GM19351 (cell line): ENCODE measurements around the gene DLX6.

ENCODE experiments used
- ATAC-seq: cut with Tn5 transposase; IDR thresholded peaks from one replicate; pipeline ENCODE4 v1.9.1; 2021; ENCODE audit warnings: mild to moderate bottlenecking, moderate library complexity; ENCODE audit not compliant: unreplicated experiment

DLX6 gene

DNA sequence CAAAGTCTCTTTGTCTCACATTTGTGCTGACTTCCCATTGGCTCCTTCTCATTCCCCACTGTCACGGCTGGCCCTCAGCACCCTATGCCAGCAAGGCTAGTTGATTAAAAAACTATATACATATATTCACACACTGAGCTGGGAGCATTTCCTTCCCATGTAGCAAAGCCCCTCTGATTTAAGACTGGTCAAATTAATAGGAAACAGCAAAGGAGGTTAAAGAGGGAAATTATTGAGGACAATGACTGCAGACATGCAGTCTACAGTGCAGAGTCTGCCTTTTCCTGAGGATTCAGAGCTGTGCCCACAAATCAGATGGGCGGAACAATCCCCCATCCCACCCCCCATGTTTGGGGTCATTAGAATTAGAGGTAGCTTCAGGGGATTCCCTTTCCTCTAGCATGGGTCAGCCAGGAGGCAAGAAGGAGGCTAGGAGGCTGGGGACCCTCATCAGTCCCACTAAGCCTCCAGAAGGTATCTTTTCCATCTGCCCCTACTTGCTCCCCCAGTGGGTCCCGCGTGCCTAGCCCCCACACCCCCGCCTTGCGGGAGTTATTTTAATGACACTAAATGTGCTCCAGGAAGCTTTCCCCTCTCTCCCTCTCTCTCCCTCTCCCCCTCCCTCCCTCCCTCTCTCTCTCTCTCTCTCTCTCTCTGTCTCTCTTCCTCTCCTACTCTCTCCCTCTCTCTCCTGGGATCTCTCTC is 9.8 kb upstream of the DLX6 start:
- ATAC-seq = no peak

DNA sequence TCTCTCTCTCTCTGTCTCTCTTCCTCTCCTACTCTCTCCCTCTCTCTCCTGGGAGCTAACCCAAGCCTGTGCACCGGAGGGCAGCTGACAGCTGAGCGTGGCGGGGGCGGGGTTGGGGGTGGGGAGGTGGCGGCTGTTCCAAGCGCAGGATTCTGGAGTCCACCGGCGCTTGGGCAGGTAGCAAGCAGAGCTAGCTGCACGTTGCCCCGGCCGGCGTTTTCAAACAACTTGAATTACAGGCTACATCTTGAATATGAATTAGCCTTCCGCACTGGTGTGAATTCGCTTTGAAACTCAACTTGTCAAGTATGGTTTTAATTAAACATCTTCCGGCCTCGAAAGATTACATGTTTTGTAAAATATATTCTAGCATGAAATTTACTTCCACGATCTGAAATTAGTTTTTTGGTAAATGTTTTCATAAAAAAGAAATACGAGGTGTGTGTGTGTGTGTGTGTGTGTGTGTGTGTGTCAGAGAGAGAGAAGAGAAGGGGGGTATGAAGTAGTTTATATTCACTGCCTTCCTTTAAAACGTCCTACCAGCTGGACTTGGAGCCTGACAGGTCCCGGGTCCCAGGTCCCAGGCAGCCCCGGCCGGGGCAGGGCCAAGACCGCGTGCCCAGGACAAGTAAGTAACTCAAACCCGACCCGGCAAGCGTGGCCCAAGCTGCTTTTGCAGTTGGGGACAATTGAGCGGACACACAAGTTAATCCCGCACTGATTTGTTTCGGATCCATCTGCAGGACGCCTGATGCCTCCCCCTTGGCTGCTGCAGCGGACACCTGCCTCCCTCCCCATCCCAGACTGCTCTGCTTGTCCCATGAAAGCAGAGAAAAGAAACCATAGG is 9.0 kb upstream of the DLX6 start:
- no peak for ATAC-seq

DNA sequence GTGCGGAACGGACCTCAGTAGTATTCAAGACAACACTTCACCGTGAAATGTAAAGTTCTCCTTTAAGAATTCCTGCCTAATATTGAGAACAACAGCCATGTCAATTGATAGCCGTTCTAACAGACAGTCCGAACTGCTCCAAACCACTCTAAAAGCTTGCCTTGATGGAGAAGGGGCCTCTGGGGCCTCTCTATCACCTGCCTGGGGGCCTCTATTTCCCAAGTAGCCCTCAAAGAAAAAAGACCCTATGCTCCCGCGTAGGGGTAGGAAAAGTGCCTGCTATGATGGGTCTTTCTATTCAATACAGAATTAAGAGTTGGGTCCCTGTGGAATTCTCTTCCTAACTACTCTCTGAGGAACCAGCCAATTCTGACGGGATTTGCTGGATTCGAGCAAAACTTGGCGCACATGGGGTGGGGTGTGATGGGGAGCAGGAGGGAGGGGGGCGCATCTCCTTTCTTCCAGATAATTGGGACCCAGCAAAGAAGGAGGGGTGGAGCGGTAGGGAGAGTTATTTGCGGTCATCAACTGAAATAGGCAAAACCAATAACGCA is 8.3 kb upstream of the DLX6 start:
- no peak for ATAC-seq

DNA sequence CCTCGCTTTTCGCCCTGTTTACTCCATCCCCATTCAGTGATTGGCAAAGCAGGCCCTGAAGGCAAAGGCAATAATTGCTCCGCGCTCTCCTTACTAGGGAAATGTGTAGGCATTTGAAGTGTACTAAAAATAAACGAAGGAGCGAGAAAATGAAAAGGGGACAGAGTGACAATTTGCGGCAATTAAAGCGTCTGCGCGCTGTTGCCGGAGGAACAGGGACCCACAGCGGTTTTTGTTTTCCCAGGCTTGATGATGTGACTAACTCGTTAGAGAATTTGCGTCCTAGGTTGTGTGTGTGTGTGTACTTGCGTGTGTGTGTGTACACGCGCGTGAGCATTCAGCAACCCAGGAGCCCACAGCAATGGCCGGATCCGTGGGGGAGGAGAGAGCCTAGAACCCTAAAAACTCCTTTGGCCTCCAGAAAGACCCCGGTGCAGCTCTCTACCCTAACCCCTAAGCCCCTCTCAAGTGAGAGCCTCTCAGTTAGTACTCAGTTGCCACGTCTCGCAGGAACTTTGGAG is 7.8 kb upstream of the DLX6 start:
- ATAC-seq = no peak

DNA sequence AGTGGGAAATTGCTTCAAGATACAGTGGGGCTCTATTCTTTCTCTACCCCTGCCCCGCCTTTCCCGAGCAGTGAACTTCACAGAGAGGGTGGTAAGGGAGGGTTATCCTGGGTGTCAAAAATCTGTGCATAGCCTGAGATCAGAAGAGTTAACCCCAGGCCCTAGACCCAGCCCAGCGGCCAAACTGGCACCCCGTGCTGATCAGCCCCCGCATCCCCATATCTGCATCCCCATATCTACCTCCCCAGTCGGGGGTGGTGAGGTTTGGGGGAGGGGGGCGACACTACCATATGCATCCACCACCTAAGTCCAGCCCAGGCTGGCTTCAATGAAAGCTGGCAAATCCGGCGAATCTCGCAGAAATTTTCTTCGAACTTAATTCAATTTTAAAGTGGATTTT is 7.0 kb upstream of the DLX6 start:
- ATAC-seq = no peak

DNA sequence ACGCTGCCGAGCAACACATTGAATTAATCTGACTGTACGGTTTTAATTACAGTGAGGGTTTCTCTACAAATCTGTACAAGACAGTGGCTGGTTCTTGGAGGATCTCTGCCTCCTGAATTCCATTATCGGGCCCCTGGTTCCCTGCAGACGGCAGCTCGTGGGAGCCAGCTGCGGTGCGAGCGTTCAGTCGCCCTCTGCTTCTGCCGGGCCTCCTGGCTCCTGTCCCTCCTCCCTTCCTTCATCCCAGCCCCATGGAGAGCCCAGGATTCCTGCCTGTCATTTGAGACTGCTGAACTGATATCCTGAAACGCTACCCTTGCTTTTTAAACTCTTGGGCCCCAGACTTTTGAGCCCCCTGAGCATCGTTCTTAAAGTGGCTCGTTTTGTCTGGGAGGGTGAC is 6.6 kb upstream of the DLX6 start:
- no peak for ATAC-seq

DNA sequence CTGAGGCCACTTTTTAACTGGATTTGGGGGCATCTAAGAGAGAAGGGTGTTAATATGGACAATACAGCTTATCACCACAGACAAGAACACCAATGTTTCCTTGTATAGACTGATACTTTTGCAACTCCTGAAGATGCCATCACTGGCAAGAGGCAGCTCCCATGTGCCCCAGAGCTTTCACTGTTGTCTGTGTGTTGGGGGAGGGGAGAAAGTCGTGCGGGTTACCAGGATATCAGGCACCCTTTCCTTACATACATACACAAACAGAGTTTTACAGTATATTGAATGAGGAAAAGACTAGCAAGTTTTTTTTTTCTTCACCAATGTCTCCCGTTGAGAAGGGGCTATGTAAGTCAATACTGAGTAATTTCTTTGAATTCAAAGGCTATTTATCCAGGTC is 4.1 kb upstream of the DLX6 start:
- ATAC-seq = no peak

DNA sequence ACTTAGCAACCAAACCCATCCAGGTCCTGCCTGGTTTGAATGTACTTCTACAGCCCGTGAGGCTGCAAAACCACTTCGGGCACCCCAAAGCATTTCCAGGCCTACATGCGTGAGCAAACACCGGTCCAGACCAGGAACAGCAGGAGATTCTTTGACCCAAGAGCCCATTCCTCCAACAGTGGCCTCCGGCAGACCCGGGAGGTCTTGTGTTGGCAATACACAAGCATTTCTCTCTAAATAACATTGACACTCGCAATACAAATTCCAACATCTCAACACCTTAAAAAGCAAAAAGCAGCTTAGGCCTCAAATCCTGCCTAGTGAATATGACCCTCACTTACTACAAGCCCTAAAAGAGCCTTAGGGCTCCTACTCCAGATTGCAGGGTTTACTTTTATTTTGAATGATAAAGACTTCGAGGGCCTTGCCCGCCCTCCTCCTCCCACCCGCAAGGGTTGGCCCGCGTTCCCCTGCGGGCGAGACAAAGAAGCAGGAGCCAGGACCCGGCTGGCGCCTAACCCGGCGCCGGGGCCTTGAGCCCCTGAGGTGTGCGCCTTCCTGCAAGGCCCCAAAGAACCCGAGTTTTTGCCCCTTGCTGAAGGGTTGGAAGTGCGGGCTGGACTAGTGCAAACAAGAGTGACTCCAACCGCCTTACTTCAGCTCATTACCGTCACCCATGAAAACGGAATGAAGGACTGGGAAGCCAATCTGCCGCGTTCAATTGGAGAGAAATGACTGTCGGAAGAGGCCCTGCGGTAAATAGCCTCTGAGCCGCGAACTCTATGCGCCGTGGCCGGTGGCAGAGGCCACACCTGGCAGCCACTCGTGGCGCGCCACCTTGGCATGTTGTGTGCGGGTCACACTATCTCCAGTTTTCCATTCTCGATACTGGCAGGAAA is 3.4 kb upstream of the DLX6 start:
- no peak for ATAC-seq

DNA sequence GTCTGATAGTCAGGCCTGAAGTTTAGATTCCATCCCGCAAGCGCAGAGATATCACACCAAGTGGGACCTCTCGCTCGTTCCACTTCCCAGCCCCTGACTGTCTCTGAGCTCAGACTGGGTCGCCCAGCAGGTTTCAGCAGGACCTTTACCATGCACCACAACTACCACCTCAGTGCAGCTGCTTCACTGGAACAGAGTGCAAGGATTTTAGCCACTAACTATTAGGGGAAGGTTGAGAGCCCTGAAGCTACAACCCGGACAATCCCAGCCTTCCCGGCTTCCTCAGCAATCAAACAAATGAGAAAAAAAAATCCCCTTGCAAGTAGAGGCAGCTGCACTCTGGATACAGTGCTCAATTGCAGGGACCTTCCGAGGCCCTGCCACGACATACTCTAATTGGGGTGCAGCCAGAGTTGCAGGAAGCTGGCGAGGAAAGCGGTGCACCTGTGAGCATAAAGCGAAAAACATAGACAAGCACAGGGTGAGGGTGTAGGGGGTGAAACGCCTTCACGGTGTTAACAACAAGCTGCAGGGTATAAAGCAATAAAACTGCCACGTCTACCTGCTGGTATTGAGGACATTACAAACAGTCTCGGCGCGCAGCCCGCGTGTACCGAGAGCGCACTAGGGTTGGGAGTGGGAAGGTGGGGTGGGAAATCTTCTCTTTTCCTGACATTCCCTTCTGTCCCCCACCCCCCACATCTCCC is 2.6 kb upstream of the DLX6 start:
- no peak for ATAC-seq

DNA sequence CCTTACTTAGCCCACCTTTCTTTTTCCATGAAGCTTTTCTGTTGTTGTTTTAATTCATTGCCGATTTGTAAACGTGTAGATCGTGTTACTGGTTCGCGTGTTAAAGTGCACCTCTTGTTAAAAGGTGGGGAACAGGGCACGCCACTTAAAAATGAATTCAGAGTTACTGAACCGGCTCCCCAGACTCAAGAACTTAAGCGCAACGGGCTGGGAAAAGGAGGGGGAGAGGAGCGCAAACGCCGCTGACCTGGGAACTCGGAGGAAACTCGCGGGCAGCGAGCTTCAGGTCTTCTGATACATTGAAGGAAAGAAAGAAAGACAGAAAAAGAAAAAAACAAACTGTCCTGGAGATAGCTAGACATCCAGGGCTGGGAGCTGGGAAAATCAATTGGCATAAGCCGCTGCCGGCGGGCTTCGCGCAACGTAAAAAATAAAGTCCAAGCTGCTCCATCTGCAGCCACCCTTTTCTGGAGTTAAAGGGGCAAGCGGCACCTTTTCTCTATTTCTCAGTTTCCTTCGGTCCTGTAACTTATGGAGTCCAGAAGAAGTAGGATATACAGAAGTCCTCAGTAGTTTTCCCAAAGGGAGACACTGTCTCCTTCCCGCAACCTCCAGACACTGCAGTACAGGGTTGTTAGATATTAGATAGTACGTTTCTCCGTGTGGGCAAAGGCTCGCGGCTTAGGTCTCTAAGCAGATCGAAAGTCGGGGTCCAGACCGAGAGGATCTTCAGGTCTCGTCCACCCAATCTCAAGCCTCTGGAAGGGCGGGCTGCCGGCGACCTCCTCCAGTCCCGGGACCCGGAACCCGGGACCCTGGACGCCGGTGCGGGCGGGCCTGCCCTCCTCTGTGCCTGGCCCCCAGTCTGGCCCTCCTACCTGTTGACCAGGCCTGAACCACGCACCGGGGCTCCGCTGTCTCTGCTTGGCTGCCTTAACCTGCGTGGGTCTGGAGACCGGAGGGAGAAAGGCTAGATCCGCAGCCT is 1.8 kb upstream of the DLX6 start:
- no peak for ATAC-seq

DNA sequence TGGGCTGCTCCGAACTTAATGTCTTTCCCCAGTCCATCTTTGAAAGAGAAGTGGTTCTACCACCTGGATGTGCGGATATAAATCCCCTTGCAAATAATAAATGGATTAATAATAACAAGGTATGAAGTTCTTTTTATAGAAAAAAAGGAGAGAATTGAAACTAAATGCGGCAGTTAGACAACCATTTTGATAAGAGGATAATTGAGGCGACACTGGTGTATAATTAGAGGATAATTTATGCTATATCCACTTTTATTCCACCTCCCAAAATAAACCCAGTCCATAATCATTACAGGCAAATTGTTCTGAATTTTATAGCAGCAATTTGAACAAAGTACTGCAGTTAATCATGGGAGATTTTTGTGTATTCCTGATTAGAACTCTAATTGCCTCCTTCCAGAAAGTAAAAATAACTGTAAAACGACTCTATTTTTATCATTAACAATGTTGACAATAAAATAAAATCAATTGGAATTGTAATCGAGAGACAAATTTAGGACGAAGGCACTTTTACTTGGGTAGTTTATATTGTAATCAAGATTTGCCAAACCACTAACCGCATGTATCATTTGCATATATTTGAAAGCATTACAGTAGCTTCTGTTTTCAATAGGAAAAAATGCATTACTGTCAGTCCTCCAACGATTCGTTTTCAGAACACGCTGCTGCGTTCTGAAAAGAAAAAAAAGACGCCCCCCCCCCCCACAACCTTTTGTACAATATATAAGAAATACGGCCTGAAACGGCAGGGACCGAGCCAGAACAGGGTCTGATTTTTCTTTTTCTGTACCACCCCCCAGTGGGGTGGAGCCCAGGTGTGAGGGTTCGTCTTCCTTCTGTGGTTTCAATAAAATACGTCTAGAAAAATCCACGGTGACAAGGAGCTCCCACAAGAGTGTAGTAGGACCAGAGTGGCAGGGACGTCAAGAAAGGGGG is 838 bp upstream of the DLX6 start:
- no peak for ATAC-seq

DNA sequence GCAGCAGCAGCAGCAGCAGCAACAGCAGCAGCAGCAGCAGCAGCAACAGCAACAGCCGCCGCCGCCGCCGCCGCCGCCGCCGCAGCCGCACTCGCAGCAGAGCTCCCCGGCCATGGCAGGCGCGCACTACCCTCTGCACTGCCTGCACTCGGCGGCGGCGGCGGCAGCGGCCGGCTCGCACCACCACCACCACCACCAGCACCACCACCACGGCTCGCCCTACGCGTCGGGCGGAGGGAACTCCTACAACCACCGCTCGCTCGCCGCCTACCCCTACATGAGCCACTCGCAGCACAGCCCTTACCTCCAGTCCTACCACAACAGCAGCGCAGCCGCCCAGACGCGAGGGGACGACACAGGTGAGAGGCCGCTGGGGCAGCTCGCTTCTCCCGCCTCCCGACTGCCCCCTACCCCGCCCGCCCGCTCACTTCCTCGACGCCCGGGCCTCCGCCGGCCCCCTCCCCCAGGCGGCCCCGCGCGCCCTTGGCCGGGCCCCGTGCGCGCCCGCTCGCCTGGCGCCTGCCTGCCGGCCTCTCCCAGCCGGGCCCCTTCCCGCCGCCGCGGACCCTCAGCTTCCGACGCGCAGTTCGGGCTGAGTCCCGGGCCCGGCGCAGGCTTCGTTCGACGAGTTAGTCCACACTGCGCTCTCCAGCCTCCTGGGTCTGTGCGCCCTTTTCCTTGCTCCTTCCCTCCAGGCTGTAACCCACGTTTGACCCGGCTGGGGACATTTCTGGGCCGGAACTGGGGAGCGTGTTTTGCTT is 882 bp downstream of the DLX6 start:
- ATAC-seq = peak; percentile 67

DNA sequence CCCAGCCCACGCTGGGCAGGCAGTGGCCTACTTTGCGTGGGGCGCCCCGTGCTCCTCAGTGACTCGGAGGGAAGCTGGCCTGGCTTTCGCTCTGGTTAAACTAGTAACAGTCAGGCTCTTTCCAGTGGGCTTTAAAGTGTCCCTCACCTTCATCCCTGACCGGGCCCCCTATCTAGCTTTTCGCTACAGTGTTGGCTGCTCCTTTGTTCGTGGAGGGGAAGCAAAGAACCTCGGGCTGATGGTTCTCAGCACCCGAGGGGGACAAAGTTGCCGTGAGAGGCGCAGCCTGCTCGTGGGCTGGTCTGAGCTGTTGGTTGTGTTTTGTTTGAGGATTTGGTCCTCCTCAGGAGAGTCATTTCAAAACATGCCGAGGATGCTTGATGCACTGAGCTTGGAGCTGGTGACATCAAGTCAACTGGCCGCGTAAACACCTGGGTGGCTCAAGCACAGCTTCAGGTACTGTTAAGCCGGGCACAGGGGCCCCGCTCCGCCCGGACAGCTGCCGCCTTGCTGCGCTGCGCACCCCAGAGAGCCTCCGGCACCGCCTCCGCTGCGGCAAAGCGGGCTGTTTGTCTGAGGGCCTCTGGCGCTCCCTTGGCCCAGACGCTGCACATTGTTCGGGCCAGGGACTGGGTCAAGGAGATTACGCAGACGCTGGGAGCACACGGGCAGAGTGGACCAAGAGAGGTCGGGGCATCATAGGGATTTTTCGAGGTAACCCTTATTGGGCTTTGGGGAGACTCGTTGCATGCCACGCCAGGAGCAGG is 1.6 kb downstream of the DLX6 start:
- ATAC-seq = no peak

DNA sequence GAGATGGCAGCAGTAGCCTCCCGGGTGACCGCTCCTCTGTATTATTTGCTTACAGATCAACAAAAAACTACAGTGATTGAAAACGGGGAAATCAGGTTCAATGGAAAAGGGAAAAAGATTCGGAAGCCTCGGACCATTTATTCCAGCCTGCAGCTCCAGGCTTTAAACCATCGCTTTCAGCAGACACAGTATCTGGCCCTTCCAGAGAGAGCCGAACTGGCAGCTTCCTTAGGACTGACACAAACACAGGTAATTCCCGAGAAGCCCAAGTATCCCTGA is 2.2 kb downstream of the DLX6 start:
- no peak for ATAC-seq

DNA sequence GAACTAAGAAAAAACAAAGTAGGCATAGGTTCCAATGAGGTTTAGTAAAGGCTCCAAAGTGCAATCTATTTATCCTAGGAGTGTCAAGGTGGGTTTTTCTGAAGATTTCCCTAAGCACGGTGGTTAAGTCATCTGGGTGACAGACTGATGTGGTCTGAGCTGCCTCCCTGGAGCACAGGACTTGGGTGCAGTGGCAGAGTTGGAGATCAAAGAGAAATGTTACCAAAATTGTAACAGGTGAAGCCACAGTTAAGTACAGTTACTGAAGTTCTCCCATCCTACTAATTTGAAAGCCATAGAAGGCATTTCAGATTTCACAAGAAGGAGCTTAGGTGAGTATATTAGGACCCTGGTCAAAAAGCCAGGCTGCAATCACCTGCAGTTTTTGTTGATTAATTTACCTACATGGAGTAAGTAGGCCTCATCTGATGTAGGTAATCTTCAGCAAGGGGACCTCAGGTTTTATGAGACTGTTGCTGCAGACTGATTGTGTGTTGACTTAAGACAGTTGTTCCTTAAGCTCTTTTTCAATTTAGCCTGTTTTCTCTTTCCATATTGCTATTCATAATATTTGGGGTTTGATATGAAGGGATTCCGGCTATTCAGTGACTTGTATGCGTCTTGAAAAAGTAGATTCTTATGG is 3.0 kb downstream of the DLX6 start:
- ATAC-seq = no peak
